Activated CD4-positive, alpha-beta T cell treated with anti-CD3 and anti-CD28 coated beads for 4 hours (primary cell): Measurements from ENCODE around the gene CYTL1.
"Not testable (repeated sequence)": the region's sequence is repeated elsewhere in the genome, so short reads cannot be mapped to it uniquely, and the experiment has no call there.

Experiments
- DNase-seq, 2 donors: peaks; one replicate each; pipeline ENCODE4 v3.0.0-alpha.2; 2020

Gene CYTL1, protein sequence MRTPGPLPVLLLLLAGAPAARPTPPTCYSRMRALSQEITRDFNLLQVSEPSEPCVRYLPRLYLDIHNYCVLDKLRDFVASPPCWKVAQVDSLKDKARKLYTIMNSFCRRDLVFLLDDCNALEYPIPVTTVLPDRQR

DNA sequence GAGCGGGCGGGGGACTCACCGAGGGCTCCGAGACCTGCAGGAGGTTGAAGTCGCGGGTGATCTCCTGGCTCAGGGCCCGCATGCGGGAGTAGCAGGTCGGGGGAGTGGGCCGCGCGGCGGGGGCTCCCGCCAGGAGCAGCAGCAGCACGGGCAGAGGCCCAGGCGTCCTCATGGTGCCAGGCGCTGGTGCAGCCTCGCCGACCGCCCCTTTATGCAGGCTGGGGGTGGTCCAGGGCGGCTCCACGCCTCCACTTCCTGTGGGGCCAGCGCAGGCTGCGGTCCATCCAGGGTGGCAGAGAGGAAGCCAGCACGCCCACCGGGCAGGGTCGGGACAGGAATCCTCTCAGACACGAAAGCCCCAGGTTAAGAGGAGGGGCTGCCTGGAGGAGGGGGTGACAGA is at the start of gene CYTL1:
CYTL1 (minus strand) TSS at position 185 of the 400 bp plus-strand sequence; CDS start at position 172, 13 bp downstream.
- DNase-seq: no peak

DNA sequence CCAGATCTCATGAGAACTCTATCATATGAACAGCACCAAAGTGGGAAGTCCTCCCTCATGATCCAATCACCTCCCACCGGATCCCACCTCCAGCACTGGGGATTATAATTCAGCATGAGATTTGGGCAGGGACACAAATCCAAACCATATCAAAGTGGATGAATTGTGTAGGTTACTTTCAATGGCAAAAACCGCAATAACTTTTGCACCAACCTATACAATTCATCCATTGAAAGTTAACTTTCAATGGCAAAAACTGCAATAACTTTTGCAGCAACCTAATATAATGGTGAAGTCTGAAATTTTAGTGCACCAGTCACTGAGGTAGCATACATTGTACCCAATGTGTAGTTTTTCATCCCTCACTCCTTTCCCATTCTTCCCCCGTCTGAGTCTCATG is 48.6 kb upstream of the CYTL1 start:
- DNase-seq: no peak

GRCh38 chr4:5066968-5067367 is 47.7 kb upstream of the CYTL1 start:
- not testable (repeated sequence) for DNase-seq

- DNase-seq: no peak
Measured at GRCh38 chr4:5066101-5066500, 46.8 kb upstream of the CYTL1 start.

- no peak for DNase-seq
Measured at GRCh38 chr4:5055411-5055810, 36.2 kb upstream of the CYTL1 start.

DNA sequence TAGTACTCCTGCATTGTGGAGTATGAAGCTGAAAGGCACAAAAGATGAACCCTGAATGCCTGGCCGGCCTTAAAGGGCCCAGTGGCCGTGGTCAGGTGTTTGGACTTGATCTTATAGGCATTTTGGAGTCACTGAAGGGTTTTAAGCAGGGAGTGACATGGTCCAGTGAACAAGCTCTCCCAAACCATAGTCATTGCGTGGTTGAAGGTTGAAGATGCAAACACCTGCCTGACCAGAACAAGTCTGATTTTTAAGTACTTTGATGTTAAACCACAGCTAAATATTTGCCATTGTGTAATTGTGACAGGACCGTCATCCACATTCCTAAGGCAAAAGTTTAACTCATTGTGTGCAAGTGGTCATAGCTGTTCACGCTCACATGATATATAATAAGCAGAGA is 35.3 kb upstream of the CYTL1 start:
- DNase-seq: no peak

GRCh38 chr4:5052726-5053425 is 33.6 kb upstream of the CYTL1 start:
- no peak for DNase-seq

- no peak for DNase-seq
Measured at GRCh38 chr4:5052204-5052702, 33.0 kb upstream of the CYTL1 start.

DNA sequence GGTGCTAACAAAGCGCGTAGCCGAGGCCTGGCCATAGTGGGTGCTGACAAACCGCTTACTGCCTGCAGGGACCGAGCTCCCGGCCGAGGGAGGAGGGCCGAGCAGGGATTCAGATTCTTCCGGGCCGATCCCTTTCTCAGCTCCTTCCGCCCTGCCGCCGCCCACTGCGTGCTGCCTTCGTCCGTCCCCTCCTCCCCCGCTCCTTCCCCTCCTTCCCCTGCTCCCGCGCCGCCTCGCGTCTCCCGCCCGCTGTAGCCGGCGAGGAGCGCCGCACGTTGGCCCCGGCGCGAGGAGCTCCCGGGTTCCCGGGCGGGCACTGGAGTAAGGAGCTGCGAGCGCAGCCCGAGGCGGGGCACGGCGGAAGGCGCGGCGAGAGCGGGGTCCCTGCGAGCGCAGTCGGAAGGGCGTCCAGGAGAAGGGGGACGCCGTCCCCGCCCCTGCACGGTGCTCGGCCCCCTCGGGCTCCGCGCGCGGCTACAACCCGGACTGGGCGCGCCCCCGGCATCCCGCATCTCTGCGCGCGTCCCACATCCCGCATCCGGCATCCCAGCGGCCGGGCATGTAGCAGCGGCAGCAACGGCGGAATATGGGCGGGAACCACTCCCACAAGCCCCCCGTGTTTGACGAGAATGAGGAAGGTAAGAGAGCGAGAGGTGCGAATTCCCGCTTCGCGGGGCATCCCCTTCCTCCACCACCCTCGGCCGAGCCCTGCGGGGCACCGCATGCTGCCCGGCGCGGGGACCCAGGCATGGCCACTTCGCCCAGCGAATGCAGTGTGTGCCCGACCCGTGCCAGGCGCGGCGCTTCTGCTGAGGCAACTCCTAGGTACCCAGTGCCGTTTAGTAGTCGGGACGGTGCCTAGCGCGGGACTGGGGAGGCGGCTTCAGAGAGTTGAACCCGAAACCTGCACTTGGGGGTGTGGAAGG is 32.3 kb upstream of the CYTL1 start, which contains the start of gene STK32B:
STK32B (plus strand) TSS at position 203 of the 926 bp plus-strand sequence.
- DNase-seq: no peak

DNA sequence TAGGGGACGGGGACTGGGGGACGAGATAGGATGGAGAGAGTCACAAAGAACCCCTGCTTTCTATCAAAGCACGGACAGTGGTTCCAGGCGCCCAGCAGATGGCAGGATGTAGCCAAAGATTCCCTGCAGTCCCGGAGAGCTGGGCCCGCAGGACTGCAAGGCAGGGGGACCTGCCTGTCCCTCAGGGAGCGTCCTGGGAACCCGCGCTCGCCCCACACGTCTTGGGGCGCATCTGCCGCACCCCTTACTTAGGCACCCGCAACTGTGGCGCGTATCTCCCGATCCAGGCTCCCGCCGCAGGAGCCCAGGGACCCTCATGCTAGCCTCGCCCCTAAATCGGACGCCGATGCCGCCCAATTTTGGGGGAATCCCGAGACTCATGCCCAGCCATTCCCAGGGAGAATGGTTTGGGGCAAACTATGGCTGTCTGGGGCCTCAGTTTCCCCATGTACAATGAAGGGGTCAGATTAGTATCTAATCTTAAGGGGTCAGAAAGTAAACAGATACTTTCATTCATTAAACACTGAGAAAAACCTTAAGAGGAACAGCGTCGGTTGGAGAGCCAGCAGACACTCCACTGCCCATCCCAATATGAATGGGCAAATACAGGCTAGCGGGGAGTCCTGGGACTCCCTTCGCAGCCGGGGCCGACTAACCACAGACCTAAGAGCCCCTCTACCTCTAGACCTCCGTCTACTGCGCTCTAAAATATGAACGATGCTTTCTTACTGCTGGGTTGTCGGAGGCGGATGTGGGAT is 31.4 kb upstream of the CYTL1 start:
- no peak for DNase-seq

- no peak for DNase-seq
Measured at GRCh38 chr4:5048721-5049120, 29.5 kb upstream of the CYTL1 start.

- DNase-seq: no peak
Measured at GRCh38 chr4:5045097-5045496, 25.8 kb upstream of the CYTL1 start.

DNA sequence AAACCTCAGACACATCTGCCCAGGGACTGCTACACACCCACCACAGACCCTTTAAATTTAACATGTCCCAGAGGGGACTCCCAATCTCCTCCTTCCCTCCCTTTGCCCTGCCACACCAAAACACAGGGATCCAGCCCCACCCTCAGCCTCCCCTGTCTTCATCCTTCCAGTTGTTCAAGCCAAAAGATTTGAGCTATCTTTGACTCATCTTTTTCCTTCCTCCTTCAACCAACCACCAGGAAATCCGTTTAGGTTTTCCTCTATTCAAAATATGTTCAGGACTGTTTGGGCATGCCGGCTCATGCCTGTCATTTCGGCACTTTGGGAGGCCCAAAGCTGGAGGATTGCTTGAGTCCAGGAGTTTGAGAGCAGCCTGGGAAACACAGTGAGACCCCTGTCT is 25.1 kb upstream of the CYTL1 start:
- DNase-seq: no peak

- no peak for DNase-seq
Measured at GRCh38 chr4:5043579-5043978, 24.3 kb upstream of the CYTL1 start.

GRCh38 chr4:5041699-5042098 is 22.4 kb upstream of the CYTL1 start:
- no peak for DNase-seq

- DNase-seq: no peak
Measured at GRCh38 chr4:5040856-5041620, 21.8 kb upstream of the CYTL1 start.

DNA sequence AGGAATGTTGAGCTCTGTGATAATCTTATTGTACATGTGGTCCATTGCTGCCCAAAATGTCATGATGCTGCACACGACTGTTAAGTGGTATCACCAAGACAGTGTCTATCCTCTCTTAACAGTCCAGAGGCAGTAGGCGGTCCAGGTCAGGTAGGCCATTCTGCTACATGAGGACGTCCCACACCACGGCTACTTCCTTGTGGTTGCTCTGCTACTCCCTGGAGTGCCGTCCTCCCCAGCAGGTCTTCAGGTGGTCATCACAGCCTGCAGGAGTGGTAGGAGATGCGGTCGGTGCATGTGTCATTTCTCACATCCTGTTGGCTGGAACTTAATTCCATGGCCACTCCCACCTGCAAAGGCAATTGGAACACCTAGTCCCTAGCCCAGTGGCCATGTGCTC is 20.5 kb upstream of the CYTL1 start:
- DNase-seq: no peak

GRCh38 chr4:5037553-5038551 is 18.6 kb upstream of the CYTL1 start:
- no peak for DNase-seq

DNA sequence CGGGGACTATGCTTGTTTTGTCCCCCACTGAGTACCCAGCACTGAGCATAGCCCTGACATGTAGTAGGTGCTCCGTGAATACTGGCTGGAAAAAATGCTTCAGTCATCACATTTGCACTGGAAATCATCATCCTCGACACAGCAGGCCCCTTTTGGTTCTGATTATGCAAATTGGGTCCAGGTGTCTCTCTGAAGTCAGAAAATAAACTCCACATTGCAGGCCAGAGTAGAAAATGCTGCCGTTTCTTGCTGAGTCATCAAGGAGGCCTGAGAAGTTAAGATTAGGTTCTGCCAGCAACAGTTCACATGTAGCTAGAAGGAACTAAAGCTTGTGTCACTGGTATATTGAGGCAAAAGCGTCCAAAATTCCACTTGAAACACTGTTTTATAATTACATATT is 17.0 kb upstream of the CYTL1 start:
- no peak for DNase-seq

DNA sequence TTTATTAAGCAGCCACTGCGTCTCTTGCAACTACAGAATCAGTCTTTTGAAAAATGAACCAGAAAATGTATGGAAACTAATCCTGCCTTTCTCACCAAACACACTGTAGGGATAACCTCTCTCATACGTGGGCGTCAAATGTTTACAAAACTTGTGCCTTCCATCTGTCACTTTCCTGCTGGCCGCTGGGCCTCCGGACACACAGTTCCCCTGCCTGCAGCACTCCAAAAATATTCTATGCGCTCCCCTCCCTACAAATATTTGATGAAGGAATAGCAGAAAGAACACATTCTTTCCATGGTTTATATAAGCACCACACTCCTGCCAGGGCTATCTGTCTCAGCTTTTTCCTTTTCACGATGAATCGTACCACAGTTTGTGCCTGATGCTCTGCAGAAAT is 14.9 kb upstream of the CYTL1 start:
- DNase-seq: no peak
